ENCODE data around the gene HSD17B14. TPM values are rescaled to one million over a fixed set of nuclear protein-coding genes. Genes with fewer than 3 reads are reported as not detected.

HSD17B14 gene
- total and polyA plus RNA-seq, 2 of the 8 experiments (the other 6 are each of a cell fraction or from before 2014, with no cell fraction given), result 8.4 to 25.5 TPM

GRCh38 chr19:48859711-48860572 lies 23.7 kb upstream of the HSD17B14 start:
- no peak overlapping the region for H2BK5ac ChIP-seq (ENCODE audit: low read depth, low read length)
- no peak overlapping the region for H4K91ac ChIP-seq (replicated peaks; ENCODE audit: insufficient read length, low read length)
- no peaks in the 10 kb centered on the region; a peak in 1 of 7 replicates for H3K27me3 ChIP-seq (replicated peaks in 1 of 4; ENCODE audit: control insufficient read depth in 3 of 4, extremely low read depth in 1 of 4, insufficient read depth in 3 of 4, low read length in 3 of 4)
- H4K20me1 ChIP-seq (replicated peaks in 1 of 2; ENCODE audit: control insufficient read depth in 1 of 2, insufficient read depth in 2 of 2, low read length in 2 of 2), result no peaks in the 10 kb centered on the region
- POLR2A ChIA-PET (ENCODE audit: partially characterized antibody), result interaction anchor here (0.7 to 4.2 kb wide), 5 partner anchors 9 to 106 kb away, joined by 3 to 43 read pairs (median 4); partner anchors contain the start of gene PPP1R15A
- no peak overlapping the region for H3K4me3 ChIP-seq (ENCODE audit: extremely low read depth in 1 of 4, insufficient read depth in 2 of 4, low read depth in 3 of 4, low read length in 4 of 4)
- H3K56ac ChIP-seq (replicated peaks; ENCODE audit: insufficient read length, low read depth, low read length), result no peak overlapping the region
- no peaks in the 10 kb centered on the region for H3K79me2 ChIP-seq (ENCODE audit: control insufficient read depth in 1 of 2, insufficient read depth in 2 of 2, low read length in 2 of 2)
- H3K4ac ChIP-seq (replicated peaks; ENCODE audit: insufficient read length, low read depth, low read length), result no peak overlapping the region
- H3K4me2 ChIP-seq (ENCODE audit: insufficient read depth in 1 of 2, low read depth in 2 of 2, low read length in 2 of 2), result no peak overlapping the region
- no peaks in the 10 kb centered on the region; a peak in 2 of 8 replicates for H3K36me3 ChIP-seq (ENCODE audit: control insufficient read depth in 2 of 4, insufficient read depth in 4 of 4, low read length in 3 of 4)
- no peak overlapping the region for H2BK20ac ChIP-seq (ENCODE audit: low read length)
- CTCF ChIA-PET (ENCODE audit: partially characterized antibody), result interaction anchor here (0.5 to 1.6 kb wide), 3 partner anchors 17 to 585 kb away, joined by 3 to 4 read pairs (median 4); no protein-coding TSS in a partner anchor
- no peak overlapping the region; the same call in 1 of the 2 replicates for H2BK12ac ChIP-seq (ENCODE audit: low read depth, low read length)
- H4K5ac ChIP-seq (ENCODE audit: insufficient read length, low read depth, low read length), result no peak overlapping the region
- H3K9ac ChIP-seq (replicated peaks in 1 of 4; ENCODE audit: extremely low read depth in 1 of 4, low read depth in 3 of 4, low read length in 3 of 4), result no peak overlapping the region
- no peak overlapping the region for H2BK120ac ChIP-seq (replicated peaks; ENCODE audit: low read depth, low read length)
- H2BK15ac ChIP-seq (ENCODE audit: low read length), result no peak overlapping the region
- H4K8ac ChIP-seq (ENCODE audit: extremely low read depth, insufficient read depth, low read length), result peak overlapping the region; percentile 9; the same call in 1 of the 2 replicates
- no peak overlapping the region for H2AK5ac ChIP-seq (ENCODE audit: low read depth, low read length)
- no peak overlapping the region for H3K27ac ChIP-seq (ENCODE audit: low read depth, low read length)
- 92% methylated on average over 30 of the region's 30 CpGs; no CpG with 5 or more reads in 1 of the 2 experiments for WGBS, 2 experiments (ENCODE audit: extremely low coverage in 1 of 2, insufficient coverage in 1 of 2, insufficient read length in 1 of 2, insufficient replicate concordance in 2 of 2, low coverage in 1 of 2, low lambda C conversion rate in 2 of 2, missing lambda C conversion rate in 1 of 2)
- peaks cover 0 to 6% (median 0%) of the 10 kb centered on the region in 4 experiments; a peak in 1 of 7 replicates for H3K4me1 ChIP-seq (replicated peaks in 1 of 4; ENCODE audit: control insufficient read depth in 3 of 4, insufficient read depth in 4 of 4, low read length in 3 of 4)
- H3K23me2 ChIP-seq (ENCODE audit: low read depth, low read length), result no peaks in the 10 kb centered on the region
- H3K23ac ChIP-seq (ENCODE audit: insufficient read length), result no peak overlapping the region
- H3K79me1 ChIP-seq (ENCODE audit: low read depth, low read length), result 0 out of 2 replicates have a peak, but pooled peaks cover 2% of the 10 kb centered on the region
- no peak overlapping the region for H3K18ac ChIP-seq (ENCODE audit: extremely low read depth, low read length)
- H3K9me3 ChIP-seq (ENCODE audit: insufficient read depth in 2 of 2, low read depth in 1 of 2, low read length in 1 of 2), result no peaks in the 10 kb centered on the region
- no peak for TF ChIP-seq SIX5 (IDR thresholded peaks at IDR 0.05; ENCODE audit: low read depth, low read length)
- TF ChIP-seq TBP (IDR thresholded peaks at IDR 0.05; ENCODE audit: low read depth, low read length), result 0 out of 2 replicates have a peak, but pooled peaks have one; percentile 18
- TF ChIP-seq, protein P1, sequence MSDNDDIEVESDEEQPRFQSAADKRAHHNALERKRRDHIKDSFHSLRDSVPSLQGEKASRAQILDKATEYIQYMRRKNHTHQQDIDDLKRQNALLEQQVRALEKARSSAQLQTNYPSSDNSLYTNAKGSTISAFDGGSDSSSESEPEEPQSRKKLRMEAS (IDR thresholded peaks at IDR 0.05), result no peak
- no peak for TF ChIP-seq ASH2L (IDR thresholded peaks at IDR 0.05; ENCODE audit: low read length)
- peak; percentile 41; the same call in 1 of the 2 replicates for TF ChIP-seq TAF1 (IDR thresholded peaks at IDR 0.05; ENCODE audit: low read depth, low read length)
- TF ChIP-seq SRF (IDR thresholded peaks at IDR 0.05; ENCODE audit: low read depth, low read length), result no peak
- no peak for TF ChIP-seq PHF8 (conservative IDR thresholded peaks at IDR 0.05; ENCODE audit: low read depth, low read length)
- TF ChIP-seq BCL11A (IDR thresholded peaks at IDR 0.05; ENCODE audit: low read depth in 2 of 2, low read length in 2 of 2), result no peak
- no peak for TF ChIP-seq TAF7 (optimal IDR thresholded peaks at IDR 0.05; ENCODE audit: borderline replicate concordance, low read depth, low read length)
- peak; percentile 73 for TF ChIP-seq SP1 (IDR thresholded peaks at IDR 0.05; ENCODE audit: low read depth, low read length)
- TF ChIP-seq TCF12 (IDR thresholded peaks at IDR 0.05; ENCODE audit: low read depth, low read length), result no peak
- FAIRE-seq (peak; percentile 58), DNase-seq (ENCODE audit: low read depth in 1 of 2, low spot score in 2 of 2) (peak in 1 of 2 experiments; percentile 63)
- H3K14ac ChIP-seq (ENCODE audit: insufficient read length), result no peak overlapping the region
- H2AFZ ChIP-seq (ENCODE audit: low read length), result no peak overlapping the region

Data from H1 (cell line).